Lung (tissue), 12 donors: ENCODE data around the gene PRLR. TPM values are rescaled to one million over a fixed set of nuclear protein-coding genes. Genes with fewer than 3 reads are reported as not detected.
"Not testable (repeated sequence)": the region's sequence is repeated elsewhere in the genome, so short reads cannot be mapped to it uniquely, and the experiment has no call there.

ENCODE experiments used
- ATAC-seq: fragments of 200-7000 bp; cut with Tn5 transposase; one replicate; pipeline ENCODE4 v1.9.1; 2020; ENCODE audit warnings: moderate number of reproducible peaks; ENCODE audit not compliant: insufficient read depth, low FRiP score
- DNase-seq, 3 donors: peaks; one replicate each; pipeline ENCODE4 v3.0.0-alpha.2; 2013 to 2017
- H3K27ac ChIP-seq, 2 donors: one replicate each; pipeline ENCODE4 v1.5.1; 2013; ENCODE audit warnings: mild to moderate bottlenecking in 2 of 2, moderate library complexity in 2 of 2, control low read depth in 1 of 2, inconsistent platforms in 1 of 2, low read depth in 1 of 2, low read length in 1 of 2
- H3K27me3 ChIP-seq, 3 donors: one replicate each; pipeline ENCODE4 v1.5.1; 2013; ENCODE audit warnings: low read length in 2 of 3; ENCODE audit not compliant: control insufficient read depth in 3 of 3, insufficient read depth in 3 of 3
- H3K36me3 ChIP-seq, 4 donors: one replicate each; pipeline ENCODE4 v1.5.1; 2013; ENCODE audit warnings: low read length in 4 of 4, mild to moderate bottlenecking in 1 of 4, moderate library complexity in 1 of 4; ENCODE audit not compliant: control insufficient read depth in 4 of 4, insufficient read depth in 4 of 4
- H3K4me1 ChIP-seq, 5 donors: one replicate each; pipeline ENCODE4 v1.5.1; 2013; ENCODE audit warnings: low read length in 5 of 5, mild to moderate bottlenecking in 2 of 5, moderate library complexity in 1 of 5; ENCODE audit not compliant: control insufficient read depth in 5 of 5, insufficient read depth in 5 of 5
- H3K4me3 ChIP-seq: one replicate; pipeline ENCODE4 v1.5.1; 2013; ENCODE audit warnings: mild to moderate bottlenecking, control low read depth, moderate library complexity
- H3K9ac ChIP-seq, 2 donors: one replicate each; pipeline ENCODE4 v1.5.1; 2013; ENCODE audit warnings: low read length in 2 of 2, control low read depth in 1 of 2; ENCODE audit not compliant: insufficient read depth in 1 of 2
- H3K9me3 ChIP-seq, 4 donors: one replicate each; pipeline ENCODE4 v1.5.1; 2013; ENCODE audit warnings: low read length in 3 of 4, mild to moderate bottlenecking in 1 of 4, moderate library complexity in 1 of 4; ENCODE audit not compliant: control insufficient read depth in 4 of 4, insufficient read depth in 3 of 4
- CTCF ChIP-seq: IDR thresholded peaks from 2 replicates; pipeline ENCODE4 v1.5.1; 2012; ENCODE audit warnings: mild to moderate bottlenecking; ENCODE audit errors: control extremely low read depth, extremely low read depth
- WGBS, 2 donors: extraction: QIAGEN DNeasy Blood & Tissue Kit; methylation state at CpG; one replicate each; pipeline ENCODE4 v1.1.7; 2013; 5-methylcytosine and 5-hydroxymethylcytosine counted together
- polyA plus RNA-seq, 2 donors: library from polyadenylated mRNA; stranded (reverse); fragments of 200-250 nt; gene quantifications; one replicate each; pipeline ENCODE4 v1.2.1, GENCODE V29; 2013
- total RNA-seq, 2 donors: library from RNA; depleted of rRNA in 1 of 2; stranded (reverse); fragments of >200 nt in 1 of 2; gene quantifications; one replicate each; pipeline ENCODE4 v1.2.1, GENCODE V29; 2014 to 2021
- donor health status: control.
- donor health status: control.
- donor health status: Bipolar disorder and iron deficiency.
- donor health status: healthy.
- donor health status: DM: yes; HTN: yes; CAD: no.

Gene PRLR
- total and polyA plus RNA-seq, 4 donors = 0.02 to 3.4 (median 0.76) TPM

- Histone ChIP-seq H3K4me1 (peaks cover 0 to 14% (median 0%) of the 10 kb centered on the region in 5 donors), H3K36me3 (no peaks in the 10 kb centered on the region), H3K9ac (no peak overlapping the region), H3K27ac (no peak overlapping the region), H3K9me3 (no peaks in the 10 kb centered on the region), H3K4me3 (no peak overlapping the region), H3K27me3 (no peaks in the 10 kb centered on the region)
- no peak for TF ChIP-seq CTCF
- ATAC-seq = no peak
- DNase-seq = peak; percentile 62 to 78 (median 64)
- WGBS, 2 donors = 43 to 58% methylated on average over 7 of the region's 7 CpGs
Measured at GRCh38 chr5:35246900-35247647, 16.8 kb upstream of the PRLR start.

- H3K9me3 ChIP-seq = no peaks in the 10 kb centered on the region
- ATAC-seq (no peak), DNase-seq (no peak)
- no peaks in the 10 kb centered on the region for H3K36me3 ChIP-seq
- no peak overlapping the region for H3K9ac ChIP-seq
- no peak overlapping the region for H3K4me3 ChIP-seq
- WGBS, 2 donors = 49 to 50% methylated on average over 2 of the region's 2 CpGs
- H3K27me3 ChIP-seq = no peaks in the 10 kb centered on the region
- no peak for TF ChIP-seq CTCF
- H3K27ac ChIP-seq = no peak overlapping the region
- peaks cover 0 to 14% (median 0%) of the 10 kb centered on the region in 5 donors for H3K4me1 ChIP-seq
Measured at GRCh38 chr5:35246411-35246810, 16.1 kb upstream of the PRLR start.

GRCh38 chr5:35245371-35245770, 15.1 kb upstream of the PRLR start:
- peaks cover 0 to 14% (median 0%) of the 10 kb centered on the region in 5 donors for H3K4me1 ChIP-seq
- not testable (repeated sequence) for ATAC-seq, H3K36me3 ChIP-seq, H3K4me3 ChIP-seq, H3K27me3 ChIP-seq, DNase-seq, H3K9me3 ChIP-seq, H3K27ac ChIP-seq, H3K9ac ChIP-seq
- 93% methylated on average over 10 of the region's 10 CpGs for WGBS, 2 donors

- Histone ChIP-seq H3K27me3 (no peaks in the 10 kb centered on the region), H3K27ac (no peak overlapping the region), H3K9me3 (no peaks in the 10 kb centered on the region), H3K4me1 (peaks cover 0 to 14% (median 0%) of the 10 kb centered on the region in 5 donors), H3K9ac (no peak overlapping the region), H3K36me3 (no peaks in the 10 kb centered on the region), H3K4me3 (no peak overlapping the region)
- TF ChIP-seq CTCF = no peak
- DNase-seq (no peak), ATAC-seq (no peak)
- WGBS, 2 donors = 90 to 96% methylated on average over 1 of the region's 1 CpG
Measured at GRCh38 chr5:35244171-35244570, 13.9 kb upstream of the PRLR start.
